Measurements from ENCODE around the gene NXNL2.

The NXNL2 gene

DNA sequence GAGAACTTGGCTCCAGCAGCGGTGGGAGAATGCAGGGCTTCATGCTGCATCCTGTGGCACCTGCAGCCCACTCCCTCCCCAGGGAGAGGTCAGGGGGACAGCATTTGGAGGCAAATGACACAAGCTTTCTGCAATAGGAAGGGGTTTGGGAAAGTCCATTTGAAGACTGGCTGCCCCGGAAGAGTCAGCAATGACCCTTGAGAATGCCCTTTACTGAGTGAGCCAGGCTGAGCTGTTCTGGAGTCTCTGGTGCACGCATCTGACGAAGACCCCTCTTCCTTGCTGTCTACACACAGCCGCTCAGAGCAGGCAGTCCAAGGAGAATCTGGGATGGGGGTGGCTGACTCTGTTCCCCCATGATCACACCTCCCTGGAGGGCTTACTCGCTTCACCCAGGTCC, 5.5 kb upstream of the NXNL2 start:
- no peak overlapping the region for H3K4me3 ChIP-seq (ENCODE audit: low read depth, low read length)
- TF ChIP-seq, protein P1, sequence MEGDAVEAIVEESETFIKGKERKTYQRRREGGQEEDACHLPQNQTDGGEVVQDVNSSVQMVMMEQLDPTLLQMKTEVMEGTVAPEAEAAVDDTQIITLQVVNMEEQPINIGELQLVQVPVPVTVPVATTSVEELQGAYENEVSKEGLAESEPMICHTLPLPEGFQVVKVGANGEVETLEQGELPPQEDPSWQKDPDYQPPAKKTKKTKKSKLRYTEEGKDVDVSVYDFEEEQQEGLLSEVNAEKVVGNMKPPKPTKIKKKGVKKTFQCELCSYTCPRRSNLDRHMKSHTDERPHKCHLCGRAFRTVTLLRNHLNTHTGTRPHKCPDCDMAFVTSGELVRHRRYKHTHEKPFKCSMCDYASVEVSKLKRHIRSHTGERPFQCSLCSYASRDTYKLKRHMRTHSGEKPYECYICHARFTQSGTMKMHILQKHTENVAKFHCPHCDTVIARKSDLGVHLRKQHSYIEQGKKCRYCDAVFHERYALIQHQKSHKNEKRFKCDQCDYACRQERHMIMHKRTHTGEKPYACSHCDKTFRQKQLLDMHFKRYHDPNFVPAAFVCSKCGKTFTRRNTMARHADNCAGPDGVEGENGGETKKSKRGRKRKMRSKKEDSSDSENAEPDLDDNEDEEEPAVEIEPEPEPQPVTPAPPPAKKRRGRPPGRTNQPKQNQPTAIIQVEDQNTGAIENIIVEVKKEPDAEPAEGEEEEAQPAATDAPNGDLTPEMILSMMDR (IDR thresholded peaks at IDR 0.05; ENCODE audit: low read depth, low read length): no peak
- in situ Hi-C loops (cut with HindIII; ENCODE audit: low sequenced_read_pairs): no loop called here
- no peak for DNase-seq (ENCODE audit: low read depth, low spot score)

DNA sequence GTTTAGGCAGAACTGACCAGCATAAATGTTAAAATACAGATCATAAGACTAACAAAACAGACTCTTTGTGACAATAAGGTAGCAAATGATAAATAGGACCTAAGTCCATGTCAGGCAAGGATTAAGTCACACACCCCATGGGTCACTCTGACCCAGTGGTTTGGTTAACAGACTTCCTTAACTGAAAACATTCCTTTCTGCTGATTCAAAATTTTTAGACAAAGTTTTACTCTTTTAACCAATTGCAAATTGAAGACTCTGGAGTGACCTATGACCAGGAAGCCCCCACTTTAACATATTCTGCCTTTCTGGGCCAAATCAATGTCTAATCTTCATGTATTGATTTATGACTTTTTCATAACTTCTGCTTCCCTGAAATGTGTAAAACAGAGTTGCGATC, 4.9 kb upstream of the NXNL2 start:
- H3K4me3 ChIP-seq (ENCODE audit: low read depth, low read length): no peak overlapping the region
- peak; percentile 74 for DNase-seq (ENCODE audit: low read depth, low spot score)
- TF ChIP-seq, protein P1 (IDR thresholded peaks at IDR 0.05; ENCODE audit: low read depth, low read length): no peak
- in situ Hi-C loops (cut with HindIII; ENCODE audit: low sequenced_read_pairs): no loop called here

DNA sequence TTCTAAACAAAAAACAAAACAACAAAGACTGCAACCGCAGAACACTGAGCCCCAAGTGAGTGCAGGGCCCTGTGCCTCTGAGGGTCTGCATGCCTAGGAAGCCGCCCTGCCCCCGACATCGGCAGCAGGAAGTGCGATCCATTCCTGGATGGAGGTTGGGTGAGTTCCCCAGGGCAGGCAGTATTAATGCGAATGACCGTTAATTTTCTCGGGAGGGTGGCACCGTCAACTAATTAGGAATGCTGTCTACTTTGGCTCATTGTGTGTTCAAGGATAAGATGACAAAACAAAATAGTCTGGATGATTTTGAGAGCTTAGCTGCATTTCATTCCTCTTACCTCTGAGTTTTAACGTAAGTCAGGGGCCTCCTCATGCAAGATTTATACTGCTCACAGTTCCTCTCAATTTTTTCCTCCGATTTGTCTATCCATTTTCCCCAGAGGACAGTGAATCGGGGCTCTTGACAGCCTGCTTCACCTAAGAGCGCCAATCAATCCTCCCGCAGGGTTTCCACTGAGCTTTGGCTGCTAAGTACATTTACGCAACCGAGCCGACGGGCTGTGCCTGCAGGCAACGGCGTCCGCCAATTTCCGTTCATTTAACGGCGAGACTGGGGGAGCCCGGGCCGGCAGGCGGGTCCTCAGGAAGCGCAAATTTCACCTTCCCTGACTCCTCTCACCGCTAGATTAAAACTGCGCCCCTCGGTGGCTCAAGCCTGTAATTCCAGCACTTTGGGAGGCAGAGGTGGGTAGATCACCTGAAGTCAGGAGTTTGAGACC, 2.9 kb upstream of the NXNL2 start:
- peak overlapping the region; percentile 23 for H3K4me3 ChIP-seq (ENCODE audit: low read depth, low read length)
- in situ Hi-C loops (cut with HindIII; ENCODE audit: low sequenced_read_pairs): no loop called here
- DNase-seq (ENCODE audit: low read depth, low spot score): peak; percentile 46
- TF ChIP-seq, protein P1 (IDR thresholded peaks at IDR 0.05; ENCODE audit: low read depth, low read length): no peak

DNA sequence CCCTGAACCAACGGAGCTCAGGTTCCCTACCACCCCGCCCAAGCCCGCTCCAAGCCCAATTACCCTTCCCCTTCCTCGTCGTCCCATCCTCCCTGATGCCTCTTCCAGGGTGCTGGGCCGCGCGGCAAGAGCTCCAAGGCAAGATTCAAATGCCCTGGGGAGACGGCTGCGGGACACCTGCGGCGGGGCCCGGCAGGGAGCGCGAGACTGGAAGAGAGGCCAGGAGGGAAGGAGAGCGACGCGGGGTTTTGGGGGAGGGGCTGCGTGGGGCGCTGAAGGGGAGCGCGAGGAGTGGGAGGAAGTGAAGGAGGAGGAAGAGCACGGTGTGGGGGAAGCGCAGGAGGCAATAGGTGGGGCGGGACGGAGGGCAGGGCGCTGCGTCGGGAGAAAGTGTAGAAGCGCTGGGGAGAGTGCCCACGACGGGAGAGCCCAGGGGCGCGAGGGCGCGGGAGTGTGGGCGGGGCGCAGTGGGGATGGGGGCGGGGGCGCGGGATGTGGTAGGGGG, 975 bp upstream of the NXNL2 start:
- in situ Hi-C loops (cut with HindIII; ENCODE audit: low sequenced_read_pairs): no loop called here
- DNase-seq (ENCODE audit: low read depth, low spot score): peak; percentile 66
- TF ChIP-seq, protein P1 (IDR thresholded peaks at IDR 0.05; ENCODE audit: low read depth, low read length): peak; percentile 28
- H3K4me3 ChIP-seq (ENCODE audit: low read depth, low read length): peak overlapping the region; percentile 63

DNA sequence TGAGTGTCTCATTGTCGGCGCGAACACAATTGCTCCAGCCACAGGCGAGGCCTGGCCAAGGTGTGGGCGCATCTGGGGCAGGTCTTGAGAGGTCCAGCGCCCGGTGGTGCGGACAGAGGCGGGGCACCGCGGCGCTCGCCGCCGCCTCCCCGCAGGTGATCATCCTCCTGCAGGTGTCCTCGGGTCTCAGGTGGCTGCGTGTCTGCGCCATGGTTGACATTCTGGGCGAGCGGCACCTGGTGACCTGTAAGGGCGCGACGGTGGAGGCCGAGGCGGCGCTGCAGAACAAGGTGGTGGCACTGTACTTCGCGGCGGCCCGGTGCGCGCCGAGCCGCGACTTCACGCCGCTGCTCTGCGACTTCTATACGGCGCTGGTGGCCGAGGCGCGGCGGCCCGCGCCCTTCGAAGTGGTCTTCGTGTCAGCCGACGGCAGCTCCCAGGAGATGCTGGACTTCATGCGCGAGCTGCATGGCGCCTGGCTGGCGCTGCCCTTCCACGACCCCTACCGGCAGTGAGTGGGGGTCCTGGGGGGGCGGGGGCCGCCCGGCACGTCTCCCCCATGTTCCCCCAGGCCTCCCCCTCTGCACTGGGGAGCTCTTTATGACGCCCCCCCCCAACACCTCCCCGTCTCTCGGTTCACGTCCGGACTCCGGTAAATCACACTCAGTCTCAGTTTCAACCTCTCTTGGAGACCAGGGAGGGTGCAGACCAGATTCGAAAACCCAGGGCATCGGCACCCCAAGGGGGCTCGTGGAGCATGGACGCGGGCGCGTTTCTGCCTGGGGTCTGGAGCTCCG, 446 bp downstream of the NXNL2 start:
- TF ChIP-seq, protein P1 (IDR thresholded peaks at IDR 0.05; ENCODE audit: low read depth, low read length): no peak
- in situ Hi-C loops (cut with HindIII; ENCODE audit: low sequenced_read_pairs): no loop called here
- DNase-seq (ENCODE audit: low read depth, low spot score): no peak
- peak overlapping the region; percentile 63 for H3K4me3 ChIP-seq (ENCODE audit: low read depth, low read length)

DNA sequence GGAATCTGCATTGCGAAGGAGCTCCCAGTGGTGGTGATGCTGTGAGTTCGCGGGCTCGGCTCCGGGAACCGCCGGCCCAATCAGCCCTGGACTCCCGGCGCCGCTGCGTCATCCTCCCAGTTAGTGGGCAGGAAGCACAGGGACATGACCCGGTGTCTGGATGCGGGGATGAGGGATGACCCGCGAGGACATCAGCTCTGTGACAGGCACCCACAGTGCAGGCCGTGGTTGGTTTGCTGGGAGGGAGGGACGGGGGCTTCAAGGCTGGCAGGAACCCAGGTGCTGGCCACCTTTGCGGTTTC, 996 bp downstream of the NXNL2 start:
- H3K4me3 ChIP-seq (ENCODE audit: low read depth, low read length): peak overlapping the region; percentile 63
- in situ Hi-C loops (cut with HindIII; ENCODE audit: low sequenced_read_pairs): no loop called here
- TF ChIP-seq, protein P1 (IDR thresholded peaks at IDR 0.05; ENCODE audit: low read depth, low read length): no peak
- DNase-seq (ENCODE audit: low read depth, low spot score): no peak
